Dendritic cell treated with granulocyte-macrophage colony-stimulating factor and Interleukin-4, amounts not matched to agents 40 ng/mL and 50 ng/mL, for 4 days (primary cell): Measurements from ENCODE around the gene ACADVL.
"Not testable (repeated sequence)": the region's sequence is repeated elsewhere in the genome, so short reads cannot be mapped to it uniquely, and the experiment has no call there.

Experiments
- H3K27ac Mint-ChIP-seq: one replicate; pipeline ENCODE4 v1.8.0; 2022; ENCODE audit warnings: mild to moderate bottlenecking, mixed read lengths
- H3K27me3 Mint-ChIP-seq: one replicate; pipeline ENCODE4 v1.8.0; 2022; ENCODE audit warnings: mild to moderate bottlenecking, mixed read lengths
- H3K36me3 Mint-ChIP-seq: one replicate; pipeline ENCODE4 v1.8.0; 2022; ENCODE audit warnings: low read depth, mixed read lengths
- H3K4me1 Mint-ChIP-seq: one replicate; pipeline ENCODE4 v1.8.0; 2022; ENCODE audit warnings: low read depth, mixed read lengths
- H3K4me3 Mint-ChIP-seq: one replicate; pipeline ENCODE4 v1.8.0; 2022; ENCODE audit warnings: mild to moderate bottlenecking, moderate library complexity, mixed read lengths
- H3K9me3 Mint-ChIP-seq: one replicate; pipeline ENCODE4 v1.8.0; 2022; ENCODE audit warnings: mixed read lengths
- intact Hi-C: fragments of 100-400 bp; cut with micrococcal nuclease; formaldehyde crosslinking; loops from one replicate; pipeline ENCODE4 v1.15.0; 2022

ACADVL gene

DNA sequence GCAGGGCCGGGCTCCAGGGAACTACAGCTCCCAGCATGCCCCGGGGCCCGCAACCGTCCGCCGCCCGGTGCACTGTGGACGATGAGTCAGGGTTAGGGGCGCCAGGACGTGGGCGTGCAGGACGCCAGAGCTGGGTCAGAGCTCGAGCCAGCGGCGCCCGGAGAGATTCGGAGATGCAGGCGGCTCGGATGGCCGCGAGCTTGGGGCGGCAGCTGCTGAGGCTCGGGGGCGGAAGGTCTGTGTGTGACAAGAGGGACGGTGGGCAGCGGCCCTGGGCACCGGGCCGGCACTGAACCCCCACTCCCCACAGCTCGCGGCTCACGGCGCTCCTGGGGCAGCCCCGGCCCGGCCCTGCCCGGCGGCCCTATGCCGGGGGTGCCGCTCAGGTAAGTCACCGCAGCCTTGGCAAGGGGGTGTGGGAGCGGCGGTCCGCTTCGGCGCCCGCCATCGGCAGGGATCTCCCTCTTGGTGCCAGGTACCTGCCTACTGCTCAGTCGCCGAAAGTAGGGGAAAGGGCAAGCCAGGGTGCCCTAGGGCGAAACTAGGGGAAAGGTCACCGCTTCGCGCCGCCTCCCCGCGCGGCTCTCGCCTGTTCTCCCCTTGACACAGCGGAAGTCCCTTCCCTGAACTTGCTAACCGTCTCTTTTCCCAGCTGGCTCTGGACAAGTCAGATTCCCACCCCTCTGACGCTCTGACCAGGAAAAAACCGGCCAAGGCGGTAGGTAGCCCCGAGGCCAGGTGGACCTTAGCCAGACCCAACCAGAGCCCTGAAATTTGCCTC lies at the start of gene ACADVL, which contains the start of gene DLG4:
Gene ACADVL (plus strand): TSS at position 127 of the 781 bp plus-strand sequence. CDS start 47 bp downstream, at position 174.
Gene DLG4 (minus strand): TSS at position 25 of the 781 bp plus-strand sequence.
- intact Hi-C loops = loop anchor here (2.0 to 5.0 kb wide), 2 partner anchors 15 to 32 kb away; partner anchors contain the start of genes CTDNEP1, DVL2 and ELP5
- Mint-ChIP-seq H3K4me1 (peaks cover 67% of the 10 kb centered on the region), H3K27ac (peak within 1 kb of the TSS; percentile 91), H3K9me3 (no peaks in the 10 kb centered on the region), H3K36me3 (peaks cover 44% of the 10 kb centered on the region), H3K4me3 (peak within 1 kb of the TSS; percentile 99), H3K27me3 (no peaks in the 10 kb centered on the region)

DNA sequence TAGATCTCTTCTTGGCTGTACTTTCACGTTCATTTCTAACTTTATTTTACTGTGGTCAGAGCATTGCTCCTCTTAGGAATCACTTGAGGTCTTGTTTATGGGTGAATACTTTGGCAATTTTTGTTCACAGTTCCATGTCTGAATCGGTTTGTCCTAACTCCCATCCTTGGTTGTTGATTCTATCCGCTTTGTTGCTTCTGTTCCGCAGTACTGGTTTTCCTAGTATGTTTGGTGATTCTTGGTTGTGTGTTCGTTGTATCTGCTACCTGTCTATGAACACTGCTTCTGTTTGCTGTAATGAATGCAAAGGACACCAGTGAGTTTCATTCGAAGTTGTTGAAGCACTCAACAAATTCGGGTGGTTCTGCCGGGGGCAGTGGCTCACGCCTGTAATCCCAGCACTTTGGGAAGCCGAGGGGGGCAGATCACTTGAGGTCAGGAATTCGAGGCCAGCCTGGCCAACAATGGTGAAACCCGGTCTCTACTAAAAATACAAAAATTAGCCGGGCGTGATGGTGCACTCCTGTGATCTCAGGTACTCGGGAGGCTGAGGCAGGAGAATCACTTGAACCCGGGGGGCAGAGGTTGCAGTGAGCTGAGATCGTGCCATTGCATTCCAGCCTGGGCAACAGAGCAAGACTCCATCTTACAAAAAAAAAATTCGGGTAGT lies 47.1 kb upstream of the ACADVL start:
- H3K9me3 Mint-ChIP-seq, H3K4me3 Mint-ChIP-seq, H3K27me3 Mint-ChIP-seq, H3K36me3 Mint-ChIP-seq, H3K27ac Mint-ChIP-seq, intact Hi-C loops: not testable (repeated sequence)
- peaks cover 18% of the 10 kb centered on the region for H3K4me1 Mint-ChIP-seq

DNA sequence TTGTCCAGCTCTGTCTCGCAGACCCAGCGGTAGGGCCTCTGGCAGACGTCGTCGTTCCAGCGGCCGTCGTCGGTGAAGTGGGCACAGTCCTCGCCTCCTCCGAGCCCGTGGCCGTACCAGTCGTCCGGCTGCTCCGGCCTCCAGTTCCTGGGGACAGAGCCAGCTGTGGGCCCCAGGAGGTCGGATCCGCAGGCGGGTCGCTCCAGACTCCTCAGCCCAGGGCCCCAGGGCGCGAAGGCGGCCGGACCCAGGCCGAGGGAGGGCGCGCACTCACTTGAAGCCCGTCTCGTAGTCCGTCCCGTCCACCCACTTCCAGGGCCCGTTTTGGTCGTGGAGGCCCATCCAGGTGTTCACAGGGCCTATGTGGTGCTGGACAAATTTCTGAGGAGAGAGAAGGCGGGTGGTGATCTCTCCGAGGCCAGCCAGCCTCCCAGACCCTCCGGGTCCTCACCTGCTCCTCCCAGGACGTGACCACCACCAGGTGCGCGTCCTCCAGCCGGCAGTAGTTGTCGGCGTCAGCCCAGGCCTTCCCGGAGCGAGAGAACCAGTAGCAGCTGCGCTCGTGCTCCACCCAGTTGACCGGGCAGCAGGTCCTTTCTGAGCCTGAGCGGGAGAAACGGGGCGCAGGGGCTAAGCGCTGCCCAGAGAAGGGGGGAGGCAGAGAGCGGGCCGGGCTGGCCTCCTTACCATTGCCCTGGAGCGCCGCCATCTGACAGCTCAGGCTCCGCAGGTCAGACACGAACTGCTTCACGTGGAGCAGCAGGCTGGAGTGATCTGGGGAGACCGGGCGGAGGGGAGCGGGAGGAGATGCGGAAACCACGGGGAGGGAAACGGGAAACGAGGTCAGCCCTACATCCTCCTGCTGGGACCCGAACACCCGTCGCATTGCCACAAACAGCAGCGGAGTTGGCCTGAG lies 45.8 kb upstream of the ACADVL start:
- intact Hi-C loops = loop anchor here (1.0 kb wide), 1 partner anchor 37 kb away; no protein-coding TSS in a partner anchor
- Mint-ChIP-seq H3K27ac (no peak overlapping the region), H3K27me3 (peaks cover 9% of the 10 kb centered on the region), H3K9me3 (no peaks in the 10 kb centered on the region), H3K4me1 (peaks cover 19% of the 10 kb centered on the region), H3K36me3 (no peaks in the 10 kb centered on the region), H3K4me3 (no peak overlapping the region)

DNA sequence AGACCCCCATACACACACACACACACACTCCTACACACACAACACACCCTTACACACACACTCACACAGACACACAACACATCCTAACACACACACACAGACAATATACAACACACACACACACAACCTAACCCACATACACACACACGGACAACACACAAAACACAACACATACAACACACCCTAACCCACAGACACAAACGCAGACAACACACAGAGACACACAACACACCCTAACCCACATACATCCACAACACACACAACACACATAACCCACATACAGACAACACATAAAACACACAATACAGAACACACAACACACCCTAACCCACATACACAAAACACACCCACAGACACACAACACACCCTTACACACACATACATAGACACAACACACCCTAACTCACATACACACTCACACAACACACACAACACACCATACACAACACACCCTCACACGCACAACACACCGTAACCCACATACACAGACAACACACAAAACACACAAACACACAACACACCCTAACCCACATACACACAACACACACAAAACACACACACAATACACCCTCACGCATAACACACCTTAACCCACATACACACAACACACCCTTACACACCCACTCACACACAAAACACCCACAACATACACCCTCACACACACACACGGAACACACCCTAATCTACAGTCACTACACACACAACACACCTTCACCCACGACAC lies 45.0 kb upstream of the ACADVL start:
- intact Hi-C loops = loop anchor here (1.0 kb wide), 1 partner anchor 37 kb away; no protein-coding TSS in a partner anchor
- H3K27ac Mint-ChIP-seq = no peak overlapping the region
- H3K9me3 Mint-ChIP-seq = no peaks in the 10 kb centered on the region
- peaks cover 14% of the 10 kb centered on the region for H3K27me3 Mint-ChIP-seq
- H3K4me1 Mint-ChIP-seq = peaks cover 13% of the 10 kb centered on the region
- H3K4me3 Mint-ChIP-seq = no peak overlapping the region
- no peaks in the 10 kb centered on the region for H3K36me3 Mint-ChIP-seq

DNA sequence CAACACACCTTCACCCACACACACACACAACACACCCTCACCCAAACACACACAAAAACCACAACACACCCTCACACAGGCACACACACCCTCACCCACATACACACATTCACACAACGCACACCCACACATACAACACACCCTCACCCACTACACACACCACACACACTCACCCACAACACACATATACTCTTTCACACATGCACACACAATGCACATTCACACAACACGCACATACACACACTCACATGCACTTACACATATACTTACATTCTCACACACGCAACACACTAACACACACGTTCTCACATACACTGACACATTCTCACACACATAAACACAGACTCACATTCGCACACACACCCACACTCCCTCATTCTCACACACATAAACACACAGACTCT lies 44.4 kb upstream of the ACADVL start:
- intact Hi-C loops = no loop called here
- no peaks in the 10 kb centered on the region for H3K36me3 Mint-ChIP-seq
- H3K9me3 Mint-ChIP-seq = no peaks in the 10 kb centered on the region
- peaks cover 14% of the 10 kb centered on the region for H3K27me3 Mint-ChIP-seq
- H3K27ac Mint-ChIP-seq = no peak overlapping the region
- peaks cover 13% of the 10 kb centered on the region for H3K4me1 Mint-ChIP-seq
- H3K4me3 Mint-ChIP-seq = no peak overlapping the region

DNA sequence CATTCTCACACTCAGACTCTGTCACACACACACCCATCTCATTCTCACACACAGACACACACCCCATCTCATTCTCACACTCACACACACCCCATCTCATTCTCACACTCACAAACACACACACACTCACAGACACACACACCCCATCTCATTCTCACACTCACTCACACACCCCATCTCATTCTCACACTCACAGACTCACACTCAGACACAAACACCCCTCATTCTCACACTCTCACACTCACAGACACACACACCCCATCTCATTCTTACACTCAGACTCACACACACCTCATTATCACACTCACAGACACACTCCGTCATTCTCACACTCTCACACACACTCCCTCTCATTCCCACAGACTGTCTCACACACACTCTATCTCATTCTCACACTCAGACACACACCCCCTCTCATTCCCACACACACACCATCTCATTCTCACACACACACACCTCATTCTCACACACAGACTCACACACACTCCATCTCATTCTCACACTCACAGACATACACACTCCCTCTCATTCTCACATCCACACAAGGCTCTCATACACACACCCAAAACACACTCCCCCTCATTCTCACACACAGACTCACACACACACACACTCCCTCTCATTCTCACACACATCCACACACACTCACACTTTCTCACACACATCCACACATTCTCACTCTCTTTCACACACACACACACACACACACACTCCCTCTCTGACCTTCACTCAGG lies 43.5 kb upstream of the ACADVL start:
- Mint-ChIP-seq H3K9me3 (no peaks in the 10 kb centered on the region), H3K36me3 (no peaks in the 10 kb centered on the region), H3K27me3 (peaks cover 14% of the 10 kb centered on the region), H3K4me1 (peaks cover 10% of the 10 kb centered on the region), H3K4me3 (no peak overlapping the region), H3K27ac (no peak overlapping the region)
- intact Hi-C loops = loop anchor here (2.0 kb wide), 1 partner anchor 129 kb away; no protein-coding TSS in a partner anchor

DNA sequence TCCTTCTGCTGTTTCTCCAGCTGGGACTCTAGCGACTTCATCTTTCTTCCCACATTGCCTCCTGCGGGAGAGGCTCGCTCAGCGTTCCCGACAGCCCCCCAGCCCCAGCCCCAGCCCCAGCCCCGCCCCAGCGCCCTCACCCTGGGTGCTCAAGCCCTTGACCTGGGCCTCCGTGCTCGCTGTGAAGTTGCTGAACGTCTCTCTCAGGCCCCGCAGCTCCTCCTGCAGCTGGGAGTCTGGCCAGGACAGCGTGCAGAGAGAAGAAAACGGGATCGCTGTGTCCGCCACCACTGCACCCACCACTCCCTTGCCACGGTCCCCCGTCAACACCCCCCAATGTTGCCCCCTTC lies 42.9 kb upstream of the ACADVL start:
- intact Hi-C loops = loop anchor here (2.0 kb wide), 1 partner anchor 130 kb away; no protein-coding TSS in a partner anchor
- H3K4me1 Mint-ChIP-seq = peaks cover 8% of the 10 kb centered on the region

DNA sequence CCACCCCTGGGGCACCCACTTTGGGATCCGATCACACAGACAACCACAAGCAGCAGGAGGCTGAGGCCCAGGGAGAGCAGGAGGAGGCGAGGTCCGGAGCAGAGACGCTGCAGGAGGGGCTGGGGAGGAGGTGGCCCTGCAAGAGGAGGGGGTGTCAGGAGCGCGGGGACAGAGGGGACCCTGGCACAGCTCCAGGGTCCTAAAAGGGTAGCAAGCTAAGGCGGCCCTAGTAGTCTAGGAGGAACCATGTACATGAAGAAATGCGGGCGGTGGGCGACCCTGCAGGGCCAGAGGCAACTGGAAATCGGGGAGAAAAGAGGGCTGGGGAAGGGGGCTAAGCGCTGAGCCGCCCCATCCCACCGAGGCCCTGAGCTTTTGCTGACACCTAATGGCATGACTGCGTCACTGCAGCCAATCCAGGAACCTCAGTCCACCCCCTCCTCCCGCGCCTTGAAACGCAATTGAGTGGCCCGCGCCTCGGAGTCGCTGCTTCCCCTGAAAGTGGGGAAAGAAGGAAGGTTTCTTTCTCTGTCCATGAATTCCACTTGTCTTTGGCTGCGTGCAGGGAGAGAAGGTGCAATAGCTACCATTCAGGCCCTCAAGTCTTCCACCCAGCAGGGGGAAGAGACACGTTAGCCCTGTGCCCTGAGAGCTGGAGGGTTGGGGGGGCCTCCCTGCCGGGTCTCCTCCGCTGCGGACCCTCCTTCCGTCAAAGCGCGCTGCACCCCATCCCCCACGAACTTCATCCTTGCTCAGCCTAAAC lies 42.4 kb upstream of the ACADVL start:
- no peak overlapping the region for H3K27ac Mint-ChIP-seq
- peaks cover 8% of the 10 kb centered on the region for H3K4me1 Mint-ChIP-seq
- H3K36me3 Mint-ChIP-seq = no peaks in the 10 kb centered on the region
- H3K9me3 Mint-ChIP-seq = no peaks in the 10 kb centered on the region
- intact Hi-C loops = loop anchor here (2.0 kb wide), 1 partner anchor 131 kb away; no protein-coding TSS in a partner anchor
- peak overlapping the region; percentile 52 for H3K4me3 Mint-ChIP-seq
- H3K27me3 Mint-ChIP-seq = peaks cover 14% of the 10 kb centered on the region

More for the DNA sequence above, 42.9 kb upstream of the ACADVL start:
- Mint-ChIP-seq H3K9me3 (no peaks in the 10 kb centered on the region), H3K27ac (no peak overlapping the region), H3K36me3 (no peaks in the 10 kb centered on the region), H3K4me3 (no peak overlapping the region), H3K27me3 (peaks cover 14% of the 10 kb centered on the region)

DNA sequence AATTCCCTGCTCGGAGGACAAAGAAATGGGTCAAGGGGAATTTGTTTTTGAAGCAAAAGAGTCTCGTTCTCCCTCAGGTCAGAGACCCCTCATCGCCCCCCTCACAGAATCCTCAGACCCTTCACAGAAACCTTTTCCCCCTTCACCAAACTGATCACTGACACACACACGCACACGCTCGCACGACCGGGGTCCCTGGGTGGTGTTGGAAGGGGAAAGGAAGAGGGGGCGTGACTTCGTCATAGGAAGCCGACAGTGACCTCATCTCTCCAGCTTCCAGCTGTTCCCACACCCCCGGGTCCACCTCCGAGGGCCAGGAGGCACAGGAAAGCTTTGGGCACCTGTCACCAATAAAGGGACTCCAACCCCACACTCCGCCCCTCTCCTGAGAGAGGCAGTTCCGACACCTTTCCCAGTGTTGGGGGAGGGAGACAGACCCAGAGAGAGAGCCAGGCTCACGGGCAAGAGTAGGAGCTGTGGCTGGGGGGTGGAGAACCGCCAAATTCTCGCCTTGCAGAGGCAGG lies 41.7 kb upstream of the ACADVL start:
- Mint-ChIP-seq H3K9me3 (no peaks in the 10 kb centered on the region), H3K36me3 (no peaks in the 10 kb centered on the region), H3K4me3 (peak overlapping the region; percentile 52), H3K27me3 (peaks cover 14% of the 10 kb centered on the region), H3K4me1 (peaks cover 8% of the 10 kb centered on the region), H3K27ac (no peak overlapping the region)
- intact Hi-C loops = loop anchor here (2.0 kb wide), 1 partner anchor 131 kb away; no protein-coding TSS in a partner anchor

DNA sequence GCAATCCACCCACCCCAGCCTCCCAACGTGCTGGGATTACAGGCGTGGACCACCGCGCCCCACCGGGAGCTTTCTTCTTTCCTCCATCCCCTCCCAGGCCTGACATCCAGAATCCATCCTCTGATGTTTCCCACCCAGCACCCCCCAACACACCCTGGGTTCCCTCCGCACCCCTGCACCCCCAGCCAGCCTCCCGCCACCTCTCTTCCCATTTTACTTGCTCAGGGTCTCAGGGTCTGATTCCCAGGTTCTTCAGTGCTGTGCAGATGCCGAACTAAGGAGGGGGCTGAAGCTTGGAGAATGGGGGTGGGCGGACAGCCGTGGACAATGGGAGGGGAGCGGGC lies 40.8 kb upstream of the ACADVL start:
- H3K27ac Mint-ChIP-seq = no peak overlapping the region

DNA sequence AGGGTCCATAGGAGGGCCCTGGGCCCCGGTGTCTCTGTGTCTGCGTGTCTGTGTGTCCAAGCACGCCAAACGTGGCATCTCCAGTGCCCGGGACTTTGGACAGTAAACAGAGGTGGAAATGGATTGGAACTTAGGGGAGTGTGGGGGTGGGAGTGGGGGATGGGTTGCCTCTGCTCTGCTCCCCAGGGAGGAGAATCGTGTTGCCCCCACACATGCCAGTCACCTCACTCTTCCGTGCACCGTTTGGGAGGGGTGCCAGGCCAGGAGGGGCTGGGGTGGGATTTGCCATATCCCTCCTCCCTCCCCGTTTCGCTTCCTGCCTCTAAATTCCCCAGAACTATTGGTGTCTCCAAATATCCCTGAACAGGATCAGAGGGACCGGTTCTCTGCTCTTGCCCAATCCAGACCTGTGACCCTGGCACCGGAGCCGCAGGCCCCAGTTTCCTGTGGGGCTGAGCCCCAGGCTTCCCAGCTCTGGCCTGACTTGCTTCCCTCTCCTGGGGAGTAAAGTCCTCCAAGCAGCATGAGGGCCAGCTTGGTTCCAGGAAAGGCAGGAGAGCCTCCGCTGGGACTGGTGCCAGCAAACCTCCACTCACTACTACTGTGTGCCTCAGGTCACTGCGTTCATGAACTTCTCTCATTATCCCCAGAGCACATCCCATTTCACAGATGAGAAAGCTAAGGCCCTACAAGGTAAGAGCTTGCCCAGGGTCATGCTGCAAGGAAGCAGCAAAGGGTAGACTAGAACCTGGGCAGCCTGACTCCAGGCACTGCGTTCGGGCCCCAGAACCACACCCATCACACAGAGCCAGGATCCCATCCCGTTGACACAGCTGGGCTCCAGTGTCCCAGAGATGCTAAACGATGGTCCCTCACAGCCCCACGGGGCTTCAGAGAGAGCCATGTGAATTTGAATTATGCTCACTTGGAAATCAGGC lies 40.2 kb upstream of the ACADVL start, which contains the start of gene ASGR1:
Gene ASGR1 (minus strand): TSS at position 54 of the 938 bp plus-strand sequence. CDS start 807 bp downstream, outside the sequence.
- Mint-ChIP-seq H3K27ac (no peak within 1 kb of the TSS), H3K9me3 (no peaks in the 10 kb centered on the region), H3K36me3 (no peaks in the 10 kb centered on the region), H3K4me3 (no peak within 1 kb of the TSS), H3K4me1 (peaks cover 20% of the 10 kb centered on the region), H3K27me3 (peaks cover 15% of the 10 kb centered on the region)
- intact Hi-C loops = no loop called here

More for the DNA sequence above, 40.8 kb upstream of the ACADVL start:
- intact Hi-C loops = no loop called here
- Mint-ChIP-seq H3K27me3 (peaks cover 15% of the 10 kb centered on the region), H3K4me1 (peaks cover 14% of the 10 kb centered on the region), H3K9me3 (no peaks in the 10 kb centered on the region), H3K36me3 (no peaks in the 10 kb centered on the region), H3K4me3 (no peak overlapping the region)
